HepG2 (cell line): Measurements from ENCODE around the gene DDX49. TPM values are rescaled to one million over a fixed set of nuclear protein-coding genes. Genes with fewer than 3 reads are reported as not detected.

Experiments
- ATF1 ChIP-seq: IDR thresholded peaks from 2 replicates; pipeline ENCODE4 v1.6.1; 2016; ENCODE audit warnings: mild to moderate bottlenecking, control low read depth
- CEBPG ChIP-seq: IDR thresholded peaks from 2 replicates; pipeline ENCODE4 v1.6.1; 2016
- EP300 ChIP-seq, 3 experiments: sonication (generic) in 1 of 3; formaldehyde crosslinking in 1 of 3; IDR thresholded peaks; 2 replicates each; pipeline versions ENCODE4 v1.5.1 to v1.6.1; 2011 to 2020; ENCODE audit warnings: low read depth in 2 of 3, low read length in 2 of 3, borderline replicate concordance in 1 of 3, improper control_type of control experiment in 1 of 3, mild to moderate bottlenecking in 1 of 3, missing genetic modification reagents in 1 of 3, moderate library complexity in 1 of 3
- ESRRA ChIP-seq: sonication (generic); formaldehyde crosslinking; IDR thresholded peaks from 2 replicates; pipeline ENCODE4 v1.5.1; 2020; ENCODE audit warnings: mild to moderate bottlenecking, low read depth, missing genetic modification reagents
- HDAC2 ChIP-seq: sonication (generic); formaldehyde crosslinking; IDR thresholded peaks from 2 replicates; pipeline ENCODE4 v1.4.0; 2020; ENCODE audit warnings: missing genetic modification reagents
- HNF4G ChIP-seq, 2 experiments: sonication (generic) in 1 of 2; formaldehyde crosslinking in 1 of 2; IDR thresholded peaks; 2 replicates each; pipeline versions ENCODE4 v1.4.0 to v1.6.1; 2011 to 2020; ENCODE audit warnings: borderline replicate concordance in 2 of 2, low read depth in 2 of 2, mild to moderate bottlenecking in 2 of 2, low read length in 1 of 2, missing genetic modification reagents in 1 of 2, moderate library complexity in 1 of 2
- MAFF ChIP-seq: IDR thresholded peaks from 2 replicates; pipeline ENCODE4 v1.6.1; 2011; ENCODE audit warnings: low read depth, low read length, improper control_type of control experiment
- NR2C2 ChIP-seq: sonication (generic); formaldehyde crosslinking; IDR thresholded peaks from 2 replicates; pipeline ENCODE4 v1.4.0; 2020; ENCODE audit warnings: missing genetic modification reagents, mild to moderate bottlenecking, moderate library complexity, borderline replicate concordance
- YEATS4 ChIP-seq: sonication (generic); formaldehyde crosslinking; IDR thresholded peaks from 2 replicates; pipeline ENCODE4 v1.4.0; 2020; ENCODE audit warnings: missing genetic modification reagents, borderline replicate concordance
- ZNF235 ChIP-seq: sonication (generic); formaldehyde crosslinking; IDR thresholded peaks from 2 replicates; pipeline ENCODE4 v1.8.1; 2023; ENCODE audit warnings: mild to moderate bottlenecking, missing genetic modification reagents, borderline replicate concordance
- ZNF251 ChIP-seq: sonication (generic); formaldehyde crosslinking; IDR thresholded peaks from 2 replicates; pipeline ENCODE4 v1.9.0; 2021; ENCODE audit warnings: mild to moderate bottlenecking, missing genetic modification reagents
- ZNF263 ChIP-seq: sonication (generic); formaldehyde crosslinking; IDR thresholded peaks from 2 replicates; pipeline ENCODE4 v1.4.0; 2020; ENCODE audit warnings: missing genetic modification reagents
- ZNF264 ChIP-seq: sonication (generic); formaldehyde crosslinking; IDR thresholded peaks from 2 replicates; pipeline ENCODE4 v1.4.0; 2020; ENCODE audit warnings: missing genetic modification reagents
- ZNF441 ChIP-seq: sonication (generic); formaldehyde crosslinking; IDR thresholded peaks from 2 replicates; pipeline ENCODE4 v1.7.0; 2021; ENCODE audit warnings: missing genetic modification reagents, borderline replicate concordance
- ZNF672 ChIP-seq: sonication (generic); formaldehyde crosslinking; IDR thresholded peaks from 2 replicates; pipeline ENCODE4 v1.8.1; 2022; ENCODE audit warnings: missing genetic modification reagents
- ZNF792 ChIP-seq: IDR thresholded peaks from 2 replicates; pipeline ENCODE4 v1.6.1; 2016
- polyA plus RNA-seq, 8 experiments: library from polyadenylated mRNA; depleted of rRNA in 3 of 8; stranded (reverse) in 7 of 8; unstranded in 1 of 8; fragments of >200 nt; fragmentation: Illumina TruSeq in 4 of 8; extraction: Trizol in 4 of 8; gene quantifications; 2 replicates each; pipeline versions ENCODE4 v1.2.1 to v1.2.3, GENCODE V29; 2011 to 2016; ENCODE audit warnings: low read depth in 4 of 8, missing spikeins in 1 of 8, mixed read lengths in 1 of 8; ENCODE audit not compliant: insufficient read depth in 1 of 8
- total RNA-seq, 5 experiments: library from RNA; depleted of rRNA; stranded (reverse); fragments of >200 nt; fragmentation: Illumina TruSeq; extraction: Trizol; gene quantifications; 2 replicates each; pipeline ENCODE4 v1.2.3, GENCODE V29; 2016; ENCODE audit warnings: low read depth in 1 of 5
- TF ChIP-seq, protein P1 (sequence below): IDR thresholded peaks from 2 replicates; pipeline ENCODE4 v1.6.1; 2012; ENCODE audit warnings: inconsistent platforms
- TF ChIP-seq, protein P2 (sequence below): sonication (generic); formaldehyde crosslinking; IDR thresholded peaks from 2 replicates; pipeline ENCODE4 v1.4.0; 2020; ENCODE audit warnings: missing genetic modification reagents, borderline replicate concordance
- TF ChIP-seq, protein P3 (sequence below): IDR thresholded peaks from 2 replicates; pipeline ENCODE4 v1.6.1; 2016; ENCODE audit warnings: missing compliant biosample characterization, missing genetic modification reagents, borderline replicate concordance
- TF ChIP-seq, protein P4 (sequence below): sonication (generic); formaldehyde crosslinking; IDR thresholded peaks from 2 replicates; pipeline ENCODE4 v1.5.0; 2020; ENCODE audit warnings: mild to moderate bottlenecking, missing genetic modification reagents, moderate library complexity
- TF ChIP-seq, protein P5 (sequence below): sonication (generic); formaldehyde crosslinking; IDR thresholded peaks from 2 replicates; pipeline ENCODE4 v1.5.0; 2020; ENCODE audit warnings: missing genetic modification reagents, mild to moderate bottlenecking, borderline replicate concordance

DDX49 gene
- total and polyA plus RNA-seq, 2 of the 13 experiments (the other 11 are each of a cell fraction or from before 2014, with no cell fraction given) = 27.0 to 46.2 TPM

DNA sequence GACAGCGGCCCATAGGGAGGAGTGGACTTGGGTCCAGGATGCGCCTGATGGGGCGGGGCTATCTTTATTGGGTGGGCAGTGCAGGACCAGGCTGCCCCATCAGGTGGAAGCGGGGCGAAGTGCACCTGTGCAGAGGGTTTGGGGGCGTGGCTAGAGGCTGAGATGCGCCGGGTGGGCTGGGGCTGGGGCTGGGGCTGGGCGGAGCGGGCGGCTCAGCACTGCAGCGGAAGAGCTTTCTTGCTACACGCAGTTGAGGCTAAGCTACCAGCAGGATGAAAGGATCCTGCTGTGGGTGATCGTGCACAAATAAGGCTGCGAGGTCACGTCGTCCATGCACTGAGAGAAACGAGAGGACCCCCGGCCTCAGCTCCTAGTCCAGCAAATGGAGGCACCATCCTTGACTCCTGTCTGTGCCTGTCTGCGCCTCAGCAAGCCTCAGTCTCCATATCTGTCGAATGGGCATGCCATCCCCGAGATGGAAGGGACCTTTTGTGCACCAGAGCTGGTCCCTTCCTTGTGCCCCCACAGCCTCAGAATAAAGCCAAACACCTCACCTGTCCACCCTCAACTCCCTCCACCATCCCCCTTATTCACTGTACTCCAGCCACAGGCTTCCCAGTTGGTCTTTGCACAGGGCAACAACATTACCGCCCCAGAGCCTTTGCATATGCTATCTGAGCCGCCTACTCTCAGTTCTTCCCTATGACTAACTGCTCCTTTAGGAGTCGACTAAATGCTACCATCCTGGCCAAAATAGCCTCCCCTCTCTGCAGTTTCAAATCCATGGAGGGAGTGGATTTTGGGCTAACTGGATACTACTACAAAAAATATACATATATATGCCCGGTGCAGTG lies 42.5 kb downstream of the DDX49 start (continued):
- TF ChIP-seq, protein P1, sequence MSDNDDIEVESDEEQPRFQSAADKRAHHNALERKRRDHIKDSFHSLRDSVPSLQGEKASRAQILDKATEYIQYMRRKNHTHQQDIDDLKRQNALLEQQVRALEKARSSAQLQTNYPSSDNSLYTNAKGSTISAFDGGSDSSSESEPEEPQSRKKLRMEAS = peak; percentile 17; the same call in 1 of the 2 replicates
- TF ChIP-seq ZNF264 (CRISPR knock-in tag) (peak; percentile 63; the same call in 1 of the 2 replicates), YEATS4 (peak; percentile 50; the same call in 1 of the 2 replicates), EP300 (IDR thresholded peaks at IDR 0.05; ENCODE audit: low read depth in 2 of 2, low read length in 2 of 2) (no peak), EP300 (CRISPR knock-in tag; IDR thresholded peaks at IDR 0.05; ENCODE audit: borderline replicate concordance) (no peak), ESRRA (CRISPR knock-in tag) (peak; percentile 70; the same call in 1 of the 2 replicates), ZNF251 (CRISPR knock-in tag) (no peak), HDAC2 (CRISPR knock-in tag) (peak; percentile 43; the same call in 1 of the 2 replicates), ZNF441 (CRISPR knock-in tag) (no peak), ATF1 (CRISPR knock-in tag) (no peak), HNF4G (IDR thresholded peaks at IDR 0.05; ENCODE audit: borderline replicate concordance, low read depth, low read length) (no peak; the same call in 1 of the 2 replicates), HNF4G (CRISPR knock-in tag; IDR thresholded peaks at IDR 0.05; ENCODE audit: borderline replicate concordance, low read depth) (peak; percentile 50; the same call in 1 of the 2 replicates), MAFF (no peak), ZNF263 (peak; percentile 69), CEBPG (CRISPR knock-in tag) (no peak), ZNF235 (CRISPR knock-in tag) (0 out of 2 replicates have a peak, but pooled peaks have one; percentile 30), ZNF672 (CRISPR knock-in tag) (no peak), ZNF792 (no peak), NR2C2 (peak; percentile 7; the same call in 1 of the 2 replicates)
- TF ChIP-seq, protein P2, sequence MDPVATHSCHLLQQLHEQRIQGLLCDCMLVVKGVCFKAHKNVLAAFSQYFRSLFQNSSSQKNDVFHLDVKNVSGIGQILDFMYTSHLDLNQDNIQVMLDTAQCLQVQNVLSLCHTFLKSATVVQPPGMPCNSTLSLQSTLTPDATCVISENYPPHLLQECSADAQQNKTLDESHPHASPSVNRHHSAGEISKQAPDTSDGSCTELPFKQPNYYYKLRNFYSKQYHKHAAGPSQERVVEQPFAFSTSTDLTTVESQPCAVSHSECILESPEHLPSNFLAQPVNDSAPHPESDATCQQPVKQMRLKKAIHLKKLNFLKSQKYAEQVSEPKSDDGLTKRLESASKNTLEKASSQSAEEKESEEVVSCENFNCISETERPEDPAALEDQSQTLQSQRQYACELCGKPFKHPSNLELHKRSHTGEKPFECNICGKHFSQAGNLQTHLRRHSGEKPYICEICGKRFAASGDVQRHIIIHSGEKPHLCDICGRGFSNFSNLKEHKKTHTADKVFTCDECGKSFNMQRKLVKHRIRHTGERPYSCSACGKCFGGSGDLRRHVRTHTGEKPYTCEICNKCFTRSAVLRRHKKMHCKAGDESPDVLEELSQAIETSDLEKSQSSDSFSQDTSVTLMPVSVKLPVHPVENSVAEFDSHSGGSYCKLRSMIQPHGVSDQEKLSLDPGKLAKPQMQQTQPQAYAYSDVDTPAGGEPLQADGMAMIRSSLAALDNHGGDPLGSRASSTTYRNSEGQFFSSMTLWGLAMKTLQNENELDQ (CRISPR knock-in tag) = no peak
- TF ChIP-seq, protein P3, sequence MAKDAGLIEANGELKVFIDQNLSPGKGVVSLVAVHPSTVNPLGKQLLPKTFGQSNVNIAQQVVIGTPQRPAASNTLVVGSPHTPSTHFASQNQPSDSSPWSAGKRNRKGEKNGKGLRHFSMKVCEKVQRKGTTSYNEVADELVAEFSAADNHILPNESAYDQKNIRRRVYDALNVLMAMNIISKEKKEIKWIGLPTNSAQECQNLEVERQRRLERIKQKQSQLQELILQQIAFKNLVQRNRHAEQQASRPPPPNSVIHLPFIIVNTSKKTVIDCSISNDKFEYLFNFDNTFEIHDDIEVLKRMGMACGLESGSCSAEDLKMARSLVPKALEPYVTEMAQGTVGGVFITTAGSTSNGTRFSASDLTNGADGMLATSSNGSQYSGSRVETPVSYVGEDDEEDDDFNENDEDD (CRISPR knock-in tag) = no peak
- TF ChIP-seq, protein P4, sequence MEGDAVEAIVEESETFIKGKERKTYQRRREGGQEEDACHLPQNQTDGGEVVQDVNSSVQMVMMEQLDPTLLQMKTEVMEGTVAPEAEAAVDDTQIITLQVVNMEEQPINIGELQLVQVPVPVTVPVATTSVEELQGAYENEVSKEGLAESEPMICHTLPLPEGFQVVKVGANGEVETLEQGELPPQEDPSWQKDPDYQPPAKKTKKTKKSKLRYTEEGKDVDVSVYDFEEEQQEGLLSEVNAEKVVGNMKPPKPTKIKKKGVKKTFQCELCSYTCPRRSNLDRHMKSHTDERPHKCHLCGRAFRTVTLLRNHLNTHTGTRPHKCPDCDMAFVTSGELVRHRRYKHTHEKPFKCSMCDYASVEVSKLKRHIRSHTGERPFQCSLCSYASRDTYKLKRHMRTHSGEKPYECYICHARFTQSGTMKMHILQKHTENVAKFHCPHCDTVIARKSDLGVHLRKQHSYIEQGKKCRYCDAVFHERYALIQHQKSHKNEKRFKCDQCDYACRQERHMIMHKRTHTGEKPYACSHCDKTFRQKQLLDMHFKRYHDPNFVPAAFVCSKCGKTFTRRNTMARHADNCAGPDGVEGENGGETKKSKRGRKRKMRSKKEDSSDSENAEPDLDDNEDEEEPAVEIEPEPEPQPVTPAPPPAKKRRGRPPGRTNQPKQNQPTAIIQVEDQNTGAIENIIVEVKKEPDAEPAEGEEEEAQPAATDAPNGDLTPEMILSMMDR (CRISPR knock-in tag) = peak; percentile 52
- TF ChIP-seq, protein P5, sequence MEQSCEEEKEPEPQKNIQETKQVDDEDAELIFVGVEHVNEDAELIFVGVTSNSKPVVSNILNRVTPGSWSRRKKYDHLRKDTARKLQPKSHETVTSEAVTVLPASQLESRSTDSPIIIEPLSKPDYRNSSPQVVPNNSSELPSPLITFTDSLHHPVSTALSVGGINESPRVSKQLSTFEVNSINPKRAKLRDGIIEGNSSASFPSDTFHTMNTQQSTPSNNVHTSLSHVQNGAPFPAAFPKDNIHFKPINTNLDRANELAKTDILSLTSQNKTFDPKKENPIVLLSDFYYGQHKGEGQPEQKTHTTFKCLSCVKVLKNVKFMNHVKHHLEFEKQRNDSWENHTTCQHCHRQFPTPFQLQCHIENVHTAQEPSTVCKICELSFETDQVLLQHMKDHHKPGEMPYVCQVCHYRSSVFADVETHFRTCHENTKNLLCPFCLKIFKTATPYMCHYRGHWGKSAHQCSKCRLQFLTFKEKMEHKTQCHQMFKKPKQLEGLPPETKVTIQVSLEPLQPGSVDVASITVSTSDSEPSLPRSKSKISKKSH (CRISPR knock-in tag) = no peak
